NCI-H1092 treated with DMSO at 0.1 percent for 48 hours (cell line): ENCODE measurements around the gene NT5DC4.
"Not testable (repeated sequence)": the region's sequence is repeated elsewhere in the genome, so short reads cannot be mapped to it uniquely, and the experiment has no call there.

ENCODE experiments used
- DNase-seq: peaks from one replicate; lab custom pipeline; 2025; lab: John Stamatoyannopoulos, UW

The NT5DC4 gene

DNA sequence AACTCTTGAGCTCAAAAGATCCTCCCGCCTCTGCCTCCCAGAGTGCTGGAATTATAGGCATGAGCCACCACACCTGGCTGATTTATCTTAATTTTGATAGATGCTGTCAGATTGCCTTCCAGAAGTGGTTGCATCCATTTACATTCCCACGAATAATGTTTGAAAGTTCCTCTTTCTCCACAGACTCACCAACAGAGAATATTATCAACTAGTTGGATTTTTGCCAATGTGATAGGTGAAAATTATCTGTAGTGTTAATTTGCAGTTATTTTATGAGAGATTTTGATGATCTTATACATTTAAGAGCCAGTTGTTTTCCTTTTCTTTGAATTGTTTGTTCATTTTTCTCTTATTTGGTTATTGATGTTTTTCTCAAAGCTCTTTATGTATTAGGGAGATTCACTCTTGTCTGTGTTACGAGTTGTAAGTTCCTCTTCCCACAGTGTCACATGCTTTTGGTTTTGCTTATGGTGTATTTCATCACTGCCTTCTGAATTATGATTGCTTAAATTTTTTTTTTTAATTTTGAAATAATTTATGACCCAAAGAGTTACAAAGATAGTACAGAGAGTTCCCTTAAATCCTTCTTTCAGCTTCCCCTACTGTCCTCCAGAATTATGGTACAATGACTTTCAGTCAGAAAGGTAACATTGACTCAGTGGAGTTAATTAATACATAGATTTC, 20.7 kb upstream of the NT5DC4 start:
- DNase-seq, result no peak

GRCh38 chr2:112701052-112701451, 19.8 kb upstream of the NT5DC4 start:
- no peak for DNase-seq

DNA sequence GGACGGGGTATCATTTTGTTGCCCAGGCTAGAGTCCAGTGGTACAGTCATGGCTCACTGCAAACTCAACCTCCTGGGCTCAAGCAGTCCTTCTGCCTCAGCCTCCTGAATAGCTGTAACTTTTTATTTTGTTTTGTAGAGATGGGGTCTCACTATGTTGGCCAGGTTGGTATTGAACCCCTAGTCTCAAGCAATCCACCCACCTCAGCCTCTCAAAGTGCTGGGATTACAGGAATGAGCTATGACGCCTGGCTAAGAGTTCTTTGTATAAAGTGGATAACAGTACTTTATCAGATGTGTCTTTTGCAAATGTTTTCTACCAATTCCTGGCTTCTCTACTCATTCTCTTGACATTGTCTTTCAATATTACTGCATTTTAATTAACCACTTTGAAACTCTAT, 17.1 kb upstream of the NT5DC4 start:
- no peak for DNase-seq

- DNase-seq, result no peak
These were observed 15.2 kb upstream of the NT5DC4 start for GRCh38 chr2:112705575-112705974.

GRCh38 chr2:112706170-112706664, 14.6 kb upstream of the NT5DC4 start:
- no peak for DNase-seq

DNA sequence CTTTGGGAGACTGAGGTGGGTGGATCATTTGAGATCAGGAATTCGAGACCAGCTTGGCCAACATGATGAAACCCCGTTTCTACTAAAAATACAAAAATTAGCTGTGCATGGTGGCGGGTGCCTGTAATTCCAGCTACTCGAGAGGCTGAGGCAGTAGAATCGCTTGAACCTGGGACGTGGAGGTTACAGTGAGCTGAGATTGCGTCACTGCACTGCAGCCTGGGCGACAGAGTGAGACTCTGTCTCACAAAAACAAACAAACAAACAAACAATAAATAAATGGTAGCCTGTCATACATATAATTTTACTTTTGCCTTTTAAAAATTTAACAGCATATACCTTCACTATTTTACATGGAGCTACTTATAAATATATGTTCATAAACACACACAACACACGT, 13.9 kb upstream of the NT5DC4 start:
- not testable (repeated sequence) for DNase-seq

- DNase-seq, result no peak
These were observed 11.9 kb upstream of the NT5DC4 start for GRCh38 chr2:112708968-112709367.

- no peak for DNase-seq
These were observed 11.1 kb upstream of the NT5DC4 start for GRCh38 chr2:112709703-112710102.

DNA sequence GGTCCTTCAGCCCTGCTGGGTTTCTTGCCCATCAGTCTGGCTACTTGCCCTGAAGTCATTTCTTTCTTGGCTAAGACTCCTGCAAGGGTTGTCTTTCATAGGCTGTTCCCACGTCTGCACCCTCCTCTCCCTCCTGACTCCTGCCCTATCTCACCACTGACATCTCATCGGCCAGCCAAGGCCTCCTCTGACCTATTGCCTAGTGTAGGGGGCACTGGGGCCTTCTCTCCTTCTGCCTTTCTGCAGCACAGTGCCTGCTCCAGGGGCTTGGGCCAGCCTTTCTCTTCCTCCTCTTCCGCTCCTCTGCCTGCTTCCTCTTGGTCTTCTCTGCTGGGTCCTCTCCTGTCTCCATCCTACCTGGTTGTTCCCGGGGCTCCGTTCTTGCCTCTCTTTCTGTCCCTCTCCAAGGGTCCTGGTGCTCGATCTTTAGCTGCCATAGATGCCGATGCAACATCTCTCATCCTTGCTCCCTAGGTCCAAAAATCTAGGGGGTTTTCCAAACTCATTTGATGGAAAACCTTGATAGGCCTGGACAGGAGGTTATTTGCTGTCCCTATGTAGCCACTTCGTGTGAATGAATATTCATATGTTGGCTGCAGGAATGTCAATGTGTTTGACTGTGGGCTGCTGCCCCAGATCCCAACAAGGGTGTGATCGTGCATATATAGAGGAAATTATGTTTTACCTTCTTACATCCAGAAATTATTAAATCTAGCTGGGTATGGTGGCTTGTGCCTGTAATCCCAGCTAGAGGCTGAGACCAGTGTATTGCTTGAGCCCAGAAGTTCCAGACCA, 9.7 kb upstream of the NT5DC4 start:
- no peak for DNase-seq

- no peak for DNase-seq
These were observed 8.4 kb upstream of the NT5DC4 start for GRCh38 chr2:112712465-112712864.

DNA sequence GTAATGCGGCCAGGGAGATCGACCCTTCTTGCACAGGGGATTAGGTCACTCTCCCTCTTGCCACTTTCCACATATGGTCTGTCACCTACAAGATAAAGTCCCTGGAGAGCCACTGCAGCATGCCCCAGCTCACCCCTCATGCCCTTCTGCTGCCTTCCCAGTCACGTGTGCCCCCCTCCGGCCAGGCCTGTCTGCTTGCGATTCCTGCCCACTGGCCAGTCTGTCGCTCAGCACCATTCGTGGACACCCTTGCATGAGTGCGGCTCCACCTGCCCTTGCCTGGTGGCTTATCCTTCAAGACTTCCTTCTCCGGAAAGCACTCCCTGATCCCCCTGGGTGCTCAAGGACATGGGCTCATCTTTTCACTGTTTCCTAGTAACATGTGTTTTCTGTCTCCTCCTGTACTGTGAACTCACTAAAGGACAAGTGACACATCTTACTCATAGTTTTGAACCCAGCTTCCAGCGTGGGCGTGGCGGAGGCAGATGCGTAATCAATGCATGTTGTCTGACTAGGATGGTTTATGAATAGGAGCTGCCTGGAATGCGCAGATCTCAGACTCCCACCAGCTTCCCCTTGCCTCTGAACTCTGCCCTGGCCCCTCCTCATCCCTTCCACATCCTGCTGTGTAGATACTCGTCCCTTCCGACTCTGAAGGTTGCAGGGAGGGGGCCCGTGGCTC, 7.8 kb upstream of the NT5DC4 start:
- no peak for DNase-seq

GRCh38 chr2:112713585-112713925, 7.3 kb upstream of the NT5DC4 start:
- DNase-seq, result no peak

DNA sequence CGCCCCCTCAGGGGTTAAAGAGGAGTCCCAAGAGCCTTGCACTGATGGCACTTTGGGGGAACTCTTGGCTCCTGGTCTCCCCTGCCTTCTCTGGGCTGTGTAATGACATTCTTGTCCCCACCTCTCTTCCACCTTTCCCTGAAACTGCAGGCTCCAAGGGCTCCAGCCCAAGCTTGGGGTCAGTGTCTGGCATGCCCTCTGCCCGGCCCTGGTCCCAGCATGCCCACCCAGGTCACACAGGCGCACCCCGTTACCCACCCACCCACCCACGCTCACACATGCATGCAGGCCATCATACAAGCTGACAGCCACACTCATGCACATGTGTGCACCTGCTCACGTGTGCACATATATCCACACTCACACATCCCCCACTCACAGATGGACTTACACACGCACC, 6.9 kb upstream of the NT5DC4 start:
- no peak for DNase-seq

GRCh38 chr2:112714331-112714730, 6.5 kb upstream of the NT5DC4 start:
- no peak for DNase-seq

- DNase-seq, result no peak
These were observed 5.8 kb upstream of the NT5DC4 start for GRCh38 chr2:112714836-112715631.

- not testable (repeated sequence) for DNase-seq
These were observed 4.7 kb upstream of the NT5DC4 start for GRCh38 chr2:112716094-112716493.

DNA sequence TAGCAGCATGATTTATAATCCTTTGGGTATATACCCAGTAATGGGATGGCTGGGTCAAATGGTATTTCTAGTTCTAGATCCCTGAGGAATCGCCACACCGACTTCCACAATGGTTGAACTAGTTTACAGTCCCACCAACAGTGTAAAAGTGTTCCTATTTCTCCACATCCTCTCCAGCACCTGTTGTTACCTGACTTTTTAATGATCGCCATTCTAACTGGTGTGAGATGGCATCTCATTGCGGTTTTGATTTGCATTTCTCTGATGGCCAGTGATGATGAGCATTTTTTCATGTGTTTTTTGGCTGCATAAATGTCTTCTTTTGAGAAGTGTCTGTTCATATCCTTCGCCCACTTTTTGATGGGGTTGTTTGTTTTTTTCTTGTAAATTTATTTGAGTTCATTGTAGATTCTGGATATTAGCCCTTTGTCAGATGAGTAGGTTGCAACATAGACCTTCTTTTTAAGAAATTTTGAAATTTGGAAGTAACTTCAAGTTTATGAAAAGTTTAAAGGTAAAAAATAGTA, 3.9 kb upstream of the NT5DC4 start:
- not testable (repeated sequence) for DNase-seq

- DNase-seq, result no peak
These were observed 1.9 kb upstream of the NT5DC4 start for GRCh38 chr2:112718863-112719370.

DNA sequence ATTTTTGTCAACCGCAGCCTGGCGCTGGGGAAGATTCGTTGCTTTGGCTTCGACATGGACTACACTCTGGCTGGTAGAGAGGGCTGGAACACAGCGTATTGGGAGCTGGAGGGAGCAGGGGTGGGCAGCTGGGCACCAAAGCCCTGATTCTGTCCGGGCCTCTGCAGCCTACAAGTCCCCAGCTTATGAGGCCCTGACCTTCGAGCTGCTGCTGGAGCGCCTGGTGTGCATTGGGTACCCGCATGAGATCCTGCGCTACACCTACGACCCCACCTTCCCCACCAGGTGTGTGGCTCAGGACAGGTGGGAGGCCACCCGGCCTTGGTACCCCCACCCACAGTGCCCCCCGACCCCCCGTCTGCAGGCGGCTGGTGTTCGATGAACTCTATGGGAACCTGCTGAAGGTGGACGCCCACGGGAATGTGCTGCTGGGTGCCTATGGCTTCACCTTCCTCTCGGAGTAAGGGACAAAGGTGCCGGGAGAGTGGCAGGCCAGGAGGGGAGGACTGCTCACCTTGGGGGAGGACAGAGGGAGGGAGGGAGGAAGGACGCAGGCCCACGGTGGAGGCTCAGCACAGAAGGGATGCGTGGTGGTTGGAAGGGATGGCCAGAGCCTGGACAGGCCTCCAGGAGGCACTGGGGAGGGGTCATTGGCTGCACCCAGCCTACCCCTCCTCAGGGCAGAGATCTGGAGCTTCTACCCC, 1.2 kb downstream of the NT5DC4 start:
- no peak for DNase-seq

DNA sequence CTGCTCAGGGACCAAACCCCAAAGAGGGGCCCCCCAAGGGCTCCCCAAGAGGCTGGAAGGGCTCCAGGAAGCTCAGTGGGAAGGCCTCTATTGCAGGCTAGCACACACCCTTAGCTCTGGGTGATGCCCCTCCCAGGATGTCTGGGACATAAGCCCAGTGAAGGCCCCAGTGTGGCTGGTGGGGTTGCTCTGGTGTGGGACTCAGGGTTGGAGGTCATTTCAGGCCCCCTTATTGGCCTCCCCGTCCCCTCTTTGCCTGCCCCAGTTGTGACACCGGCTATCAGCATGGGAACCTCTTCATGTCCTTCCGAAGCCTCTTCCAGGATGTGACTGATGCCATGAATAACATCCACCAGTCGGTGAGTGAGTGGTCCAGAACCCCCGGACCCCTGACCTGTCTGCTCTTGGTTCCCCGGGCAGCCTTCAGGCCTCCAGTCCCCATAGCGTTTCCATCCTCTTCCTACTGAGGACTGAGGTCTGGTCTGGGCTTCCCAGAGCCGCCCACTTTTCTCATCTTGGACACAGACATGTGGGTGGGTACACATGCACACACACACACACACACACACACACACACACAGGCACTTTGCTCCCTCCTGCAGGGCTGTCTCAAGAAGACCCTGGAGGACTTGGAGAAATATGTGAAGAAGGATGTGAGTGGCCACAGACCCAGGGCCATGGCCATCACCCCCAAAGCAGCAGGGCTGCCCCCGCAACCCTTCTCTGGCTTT, 2.2 kb downstream of the NT5DC4 start:
- DNase-seq, result no peak
